ENCODE results near the gene UTP14C. TPM values are rescaled to one million over a fixed set of nuclear protein-coding genes. Genes with fewer than 3 reads are reported as not detected.
A peak's percentile ranks its signal among the peaks of the same experiment; 100 is the strongest.
"Not testable (repeated sequence)": the region's sequence is repeated elsewhere in the genome, so short reads cannot be mapped to it uniquely, and the experiment has no call there.

Gene UTP14C
- total and polyA plus RNA-seq, 2 experiments from 2014 or later = 5.7 to 12.4 TPM

- H3K9me3 ChIP-seq (ENCODE audit: low read depth) = no peaks in the 10 kb centered on the region
- DNase-seq = no peak
- H3K27me3 ChIP-seq (replicated peaks; ENCODE audit: insufficient read depth) = peaks cover 6% of the 10 kb centered on the region; the same call in 1 of the 2 replicates
- in situ Hi-C loops (cut with MboI) = no loop called here
- H4K20me1 ChIP-seq (ENCODE audit: insufficient read depth) = no peaks in the 10 kb centered on the region
- H3F3A ChIP-seq (ENCODE audit: insufficient read depth) = no peaks in the 10 kb centered on the region
- no peak overlapping the region for H3K9ac ChIP-seq
- no peak overlapping the region for H3K4me2 ChIP-seq (ENCODE audit: unreplicated experiment)
- no peak overlapping the region for H2AFZ ChIP-seq
- H3K79me2 ChIP-seq (ENCODE audit: insufficient read depth) = no peaks in the 10 kb centered on the region
- H3K4me1 ChIP-seq (ENCODE audit: insufficient read depth) = no peaks in the 10 kb centered on the region
- 5 to 7% methylated on average over 4 of the region's 4 CpGs for WGBS, 2 experiments (ENCODE audit: low coverage in 1 of 2, low lambda C conversion rate in 2 of 2, missing lambda C conversion rate in 2 of 2)
- no peak overlapping the region for H3K4me3 ChIP-seq
- TF ChIP-seq EZH2 (IDR thresholded peaks at IDR 0.05; ENCODE audit: insufficient read depth, poor library complexity, severe bottlenecking) (no peak), EZH2phosphoT487 (IDR thresholded peaks at IDR 0.05; ENCODE audit: insufficient read depth, low read depth) (no peak)
- H3K9me2 ChIP-seq (ENCODE audit: insufficient read depth) = no peaks in the 10 kb centered on the region
- H3K27ac ChIP-seq = no peak overlapping the region
- no peaks in the 10 kb centered on the region for H3K36me3 ChIP-seq (ENCODE audit: low read depth)
Measured at GRCh38 chr13:52053460-52053859, 29.0 kb downstream of the UTP14C start.

GRCh38 chr13:52061064-52061463, 36.6 kb downstream of the UTP14C start:
- H3K9me3 ChIP-seq (ENCODE audit: low read depth); DNase-seq; H3K9me2 ChIP-seq (ENCODE audit: insufficient read depth); H3K27me3 ChIP-seq (replicated peaks; ENCODE audit: insufficient read depth); H3K4me3 ChIP-seq; H2AFZ ChIP-seq; H3K4me1 ChIP-seq (ENCODE audit: insufficient read depth); in situ Hi-C loops (cut with MboI); H3K9ac ChIP-seq; H3K27ac ChIP-seq; H4K20me1 ChIP-seq (ENCODE audit: insufficient read depth); H3K36me3 ChIP-seq (ENCODE audit: low read depth); H3K79me2 ChIP-seq (ENCODE audit: insufficient read depth); H3K4me2 ChIP-seq (ENCODE audit: unreplicated experiment); H3F3A ChIP-seq (ENCODE audit: insufficient read depth): not testable (repeated sequence)
- 59 to 60% methylated on average over 3 of the region's 3 CpGs for WGBS, 2 experiments (ENCODE audit: low coverage in 1 of 2, low lambda C conversion rate in 2 of 2, missing lambda C conversion rate in 2 of 2)

- H3K27ac ChIP-seq = no peak overlapping the region
- no peaks in the 10 kb centered on the region for H3K79me2 ChIP-seq (ENCODE audit: insufficient read depth)
- no peaks in the 10 kb centered on the region for H3F3A ChIP-seq (ENCODE audit: insufficient read depth)
- H3K4me1 ChIP-seq (ENCODE audit: insufficient read depth) = peaks cover 5% of the 10 kb centered on the region
- peak; percentile 27 for DNase-seq
- H4K20me1 ChIP-seq (ENCODE audit: insufficient read depth) = no peaks in the 10 kb centered on the region
- H3K27me3 ChIP-seq (replicated peaks; ENCODE audit: insufficient read depth) = no peaks in the 10 kb centered on the region
- H3K36me3 ChIP-seq (ENCODE audit: low read depth) = no peaks in the 10 kb centered on the region
- peak overlapping the region; percentile 76 for H3K4me2 ChIP-seq (ENCODE audit: unreplicated experiment)
- H3K9me3 ChIP-seq (ENCODE audit: low read depth) = no peaks in the 10 kb centered on the region
- H3K9me2 ChIP-seq (ENCODE audit: insufficient read depth) = no peaks in the 10 kb centered on the region
- in situ Hi-C loops (cut with MboI) = no loop called here
- WGBS, 2 experiments (ENCODE audit: low coverage in 1 of 2, low lambda C conversion rate in 2 of 2, missing lambda C conversion rate in 2 of 2) = 2 to 5% methylated on average over 3 of the region's 3 CpGs
- H3K4me3 ChIP-seq = peak overlapping the region; percentile 47
- no peak overlapping the region for H3K9ac ChIP-seq
- TF ChIP-seq EZH2 (IDR thresholded peaks at IDR 0.05; ENCODE audit: insufficient read depth, poor library complexity, severe bottlenecking) (no peak), EZH2phosphoT487 (IDR thresholded peaks at IDR 0.05; ENCODE audit: insufficient read depth, low read depth) (no peak)
- peak overlapping the region; percentile 66 for H2AFZ ChIP-seq
Measured at GRCh38 chr13:52061587-52061986, 37.1 kb downstream of the UTP14C start.

- in situ Hi-C loops (cut with MboI) = no loop called here
- Histone ChIP-seq H3K4me3 (no peak overlapping the region), H3K27ac (no peak overlapping the region), H3K27me3 (replicated peaks; ENCODE audit: insufficient read depth) (no peaks in the 10 kb centered on the region; the same call in 1 of the 2 replicates), H4K20me1 (ENCODE audit: insufficient read depth) (no peaks in the 10 kb centered on the region), H3K36me3 (ENCODE audit: low read depth) (no peaks in the 10 kb centered on the region), H3K9me2 (ENCODE audit: insufficient read depth) (no peaks in the 10 kb centered on the region), H3K4me1 (ENCODE audit: insufficient read depth) (no peaks in the 10 kb centered on the region; the same call in 1 of the 2 replicates), H3K79me2 (ENCODE audit: insufficient read depth) (no peaks in the 10 kb centered on the region), H3K9me3 (ENCODE audit: low read depth) (no peaks in the 10 kb centered on the region), H3K9ac (no peak overlapping the region), H2AFZ (no peak overlapping the region), H3K4me2 (ENCODE audit: unreplicated experiment) (no peak overlapping the region), H3F3A (ENCODE audit: insufficient read depth) (no peaks in the 10 kb centered on the region)
- peak; percentile 10 for DNase-seq
- TF ChIP-seq EZH2 (IDR thresholded peaks at IDR 0.05; ENCODE audit: insufficient read depth, poor library complexity, severe bottlenecking) (no peak), EZH2phosphoT487 (IDR thresholded peaks at IDR 0.05; ENCODE audit: insufficient read depth, low read depth) (no peak)
Measured at GRCh38 chr13:52067237-52067636, 42.7 kb downstream of the UTP14C start.

GRCh38 chr13:52070929-52071523, 46.5 kb downstream of the UTP14C start:
- in situ Hi-C loops (cut with MboI) = no loop called here
- WGBS, 2 experiments (ENCODE audit: low coverage in 1 of 2, low lambda C conversion rate in 2 of 2, missing lambda C conversion rate in 2 of 2) = 51 to 59% methylated on average over 1 of the region's 1 CpG
- Histone ChIP-seq H3K27ac (no peak overlapping the region), H3K79me2 (ENCODE audit: insufficient read depth) (no peaks in the 10 kb centered on the region), H3K9me3 (ENCODE audit: low read depth) (no peaks in the 10 kb centered on the region), H2AFZ (no peak overlapping the region), H3K9ac (no peak overlapping the region), H3K4me2 (ENCODE audit: unreplicated experiment) (no peak overlapping the region), H3K36me3 (ENCODE audit: low read depth) (no peaks in the 10 kb centered on the region), H3K4me3 (no peak overlapping the region), H3F3A (ENCODE audit: insufficient read depth) (no peaks in the 10 kb centered on the region), H3K9me2 (ENCODE audit: insufficient read depth) (no peaks in the 10 kb centered on the region), H3K4me1 (ENCODE audit: insufficient read depth) (no peaks in the 10 kb centered on the region; the same call in 1 of the 2 replicates), H4K20me1 (ENCODE audit: insufficient read depth) (no peaks in the 10 kb centered on the region), H3K27me3 (replicated peaks; ENCODE audit: insufficient read depth) (no peaks in the 10 kb centered on the region; the same call in none of the 2 replicates)
- peak; percentile 53 for DNase-seq
- TF ChIP-seq EZH2 (IDR thresholded peaks at IDR 0.05; ENCODE audit: insufficient read depth, poor library complexity, severe bottlenecking) (no peak), EZH2phosphoT487 (IDR thresholded peaks at IDR 0.05; ENCODE audit: insufficient read depth, low read depth) (no peak)

Other genes with a start within 250 kb of the UTP14C start
- 1.6 and 5.7 TPM in 2 replicates for gene DHRS12, start 220.5 kb upstream of the UTP14C start, total RNA-seq (2014; rRNA removed; shearing (Covaris generic))
- gene DHRS12, start 220.5 kb upstream of the UTP14C start, polyA plus RNA-seq (2016; fragmentation: Nextera tagmentation; extraction: Ambion mirVana) = 13.3 and 15.2 TPM in 2 replicates
- gene TMEM272, start 179.5 kb upstream of the UTP14C start, total RNA-seq (2014; rRNA removed; shearing (Covaris generic)) = not detected in 2 replicates
- not detected in 2 replicates for gene TMEM272, start 179.5 kb upstream of the UTP14C start, polyA plus RNA-seq (2016; fragmentation: Nextera tagmentation; extraction: Ambion mirVana)
- not detected in 2 replicates for gene CCDC70, start 162.7 kb upstream of the UTP14C start, total RNA-seq (2014; rRNA removed; shearing (Covaris generic))
- gene CCDC70, start 162.7 kb upstream of the UTP14C start, polyA plus RNA-seq (2016; fragmentation: Nextera tagmentation; extraction: Ambion mirVana) = not detected in 2 replicates
- 0.32 and 1.5 TPM in 2 replicates for gene ATP7B, start 13.2 kb upstream of the UTP14C start, total RNA-seq (2014; rRNA removed; shearing (Covaris generic))
- 0.09 and 0.10 TPM in 2 replicates for gene ATP7B, start 13.2 kb upstream of the UTP14C start, polyA plus RNA-seq (2016; fragmentation: Nextera tagmentation; extraction: Ambion mirVana)
- gene ALG11, start 12.3 kb upstream of the UTP14C start, total RNA-seq (2014; rRNA removed; shearing (Covaris generic)) = 24.8 and 33.3 TPM in 2 replicates
- 30.4 and 31.6 TPM in 2 replicates for gene ALG11, start 12.3 kb upstream of the UTP14C start, polyA plus RNA-seq (2016; fragmentation: Nextera tagmentation; extraction: Ambion mirVana)
- gene NEK5, start 104.4 kb downstream of the UTP14C start, total RNA-seq (2014; rRNA removed; shearing (Covaris generic)) = not detected in 2 replicates
- gene NEK5, start 104.4 kb downstream of the UTP14C start, polyA plus RNA-seq (2016; fragmentation: Nextera tagmentation; extraction: Ambion mirVana) = 0.13 and 0.19 TPM in 2 replicates
- 8.9 and 12.0 TPM in 2 replicates for gene NEK3, start 134.9 kb downstream of the UTP14C start, total RNA-seq (2014; rRNA removed; shearing (Covaris generic))
- gene NEK3, start 134.9 kb downstream of the UTP14C start, polyA plus RNA-seq (2016; fragmentation: Nextera tagmentation; extraction: Ambion mirVana) = 8.8 and 11.1 TPM in 2 replicates